HepG2 (cell line): ENCODE results near the gene NIFK. TPM values are rescaled to one million over a fixed set of nuclear protein-coding genes. Genes with fewer than 3 reads are reported as not detected.

Experiments used
- FIP1L1 ChIP-seq: fragments of 200-400 bp; formaldehyde crosslinking; IDR thresholded peaks from 2 replicates; pipeline ENCODE4 v1.6.1; 2018; ENCODE audit warnings: low read depth, mild to moderate bottlenecking, low read length, moderate library complexity, borderline replicate concordance; ENCODE audit not compliant: insufficient read depth
- FOXC1 ChIP-seq: sonication (generic); formaldehyde crosslinking; IDR thresholded peaks from 2 replicates; pipeline ENCODE4 v1.8.0; 2022; ENCODE audit warnings: mild to moderate bottlenecking, missing genetic modification reagents, borderline replicate concordance
- HOXA3 ChIP-seq: sonication (generic); formaldehyde crosslinking; IDR thresholded peaks from 2 replicates; pipeline ENCODE4 v1.5.0; 2020; ENCODE audit warnings: missing genetic modification reagents
- KDM5B ChIP-seq: sonication (generic); formaldehyde crosslinking; IDR thresholded peaks from 2 replicates; pipeline ENCODE4 v1.4.0; 2020; ENCODE audit warnings: missing genetic modification reagents, mild to moderate bottlenecking, borderline replicate concordance
- MAF1 ChIP-seq: sonication (generic); formaldehyde crosslinking; IDR thresholded peaks from 2 replicates; pipeline ENCODE4 v1.5.0; 2020; ENCODE audit warnings: missing genetic modification reagents, borderline replicate concordance
- NCOA5 ChIP-seq: sonication (generic); formaldehyde crosslinking; IDR thresholded peaks from 2 replicates; pipeline ENCODE4 v1.4.0; 2020; ENCODE audit warnings: missing genetic modification reagents
- NCOR1 ChIP-seq: fragments of 200-600 bp; sonication (generic); IDR thresholded peaks from 2 replicates; pipeline ENCODE4 v1.7.0; 2017; ENCODE audit warnings: antibody characterized with exemption, low read length, borderline replicate concordance
- SMAD3 ChIP-seq: sonication (generic); formaldehyde crosslinking; IDR thresholded peaks from 2 replicates; pipeline ENCODE4 v1.4.0; 2020; ENCODE audit warnings: missing genetic modification reagents
- SOX5 ChIP-seq: IDR thresholded peaks from 2 replicates; pipeline ENCODE4 v1.6.1; 2016; ENCODE audit warnings: borderline replicate concordance
- SOX6 ChIP-seq, 2 experiments: fragments of 450-650 bp in 1 of 2; sonication (generic) in 1 of 2; formaldehyde crosslinking in 1 of 2; IDR thresholded peaks; 2 replicates each; pipeline versions ENCODE4 v1.4.0 to v1.6.1; 2017 to 2020; ENCODE audit warnings: antibody characterized with exemption in 1 of 2, mild to moderate bottlenecking in 1 of 2, missing genetic modification reagents in 1 of 2
- TBP ChIP-seq: sonication (generic); formaldehyde crosslinking; IDR thresholded peaks from 2 replicates; pipeline ENCODE4 v1.5.0; 2020; ENCODE audit warnings: missing genetic modification reagents
- THAP8 ChIP-seq: sonication (generic); formaldehyde crosslinking; IDR thresholded peaks from 2 replicates; pipeline ENCODE4 v1.5.1; 2020; ENCODE audit warnings: missing genetic modification reagents, mild to moderate bottlenecking, borderline replicate concordance
- ZFP41 ChIP-seq: sonication (generic); formaldehyde crosslinking; IDR thresholded peaks from 2 replicates; pipeline ENCODE4 v1.4.0; 2020; ENCODE audit warnings: mild to moderate bottlenecking, missing genetic modification reagents, borderline replicate concordance
- ZFP62 ChIP-seq: sonication (generic); formaldehyde crosslinking; IDR thresholded peaks from 2 replicates; pipeline ENCODE4 v1.4.0; 2020; ENCODE audit warnings: missing genetic modification reagents
- ZNF20 ChIP-seq: sonication (generic); formaldehyde crosslinking; IDR thresholded peaks from 2 replicates; pipeline ENCODE4 v1.4.0; 2020; ENCODE audit warnings: mild to moderate bottlenecking, moderate library complexity, missing genetic modification reagents
- ZNF274 ChIP-seq: sonication (generic); formaldehyde crosslinking; IDR thresholded peaks from 2 replicates; pipeline ENCODE4 v1.5.1; 2020; ENCODE audit warnings: mild to moderate bottlenecking, missing genetic modification reagents
- ZNF770 ChIP-seq: sonication (generic); formaldehyde crosslinking; IDR thresholded peaks from 2 replicates; pipeline ENCODE4 v1.5.0; 2020; ENCODE audit warnings: mild to moderate bottlenecking, missing genetic modification reagents
- polyA plus RNA-seq, 8 experiments: library from polyadenylated mRNA; depleted of rRNA in 3 of 8; stranded (reverse) in 7 of 8; unstranded in 1 of 8; fragments of >200 nt; fragmentation: Illumina TruSeq in 4 of 8; extraction: Trizol in 4 of 8; gene quantifications; 2 replicates each; pipeline versions ENCODE4 v1.2.1 to v1.2.3, GENCODE V29; 2011 to 2016; ENCODE audit warnings: low read depth in 4 of 8, missing spikeins in 1 of 8, mixed read lengths in 1 of 8; ENCODE audit not compliant: insufficient read depth in 1 of 8
- total RNA-seq, 5 experiments: library from RNA; depleted of rRNA; stranded (reverse); fragments of >200 nt; fragmentation: Illumina TruSeq; extraction: Trizol; gene quantifications; 2 replicates each; pipeline ENCODE4 v1.2.3, GENCODE V29; 2016; ENCODE audit warnings: low read depth in 1 of 5
- TF ChIP-seq, protein P1 (sequence below): sonication (generic); formaldehyde crosslinking; IDR thresholded peaks from 2 replicates; pipeline ENCODE4 v1.4.0; 2020; ENCODE audit warnings: missing genetic modification reagents
- TF ChIP-seq, protein P2 (sequence below): IDR thresholded peaks from 2 replicates; pipeline ENCODE4 v1.6.1; 2012; ENCODE audit warnings: inconsistent platforms

NIFK gene
- total and polyA plus RNA-seq, 2 of the 13 experiments (the other 11 are each of a cell fraction or from before 2014, with no cell fraction given): 19.6 to 105 TPM

- TF ChIP-seq ZFP41 (CRISPR knock-in tag): 0 out of 2 replicates have a peak, but pooled peaks have one; percentile 62
- TF ChIP-seq ZNF770: no peak
- TF ChIP-seq NCOR1: no peak
- peak; percentile 79; the same call in 1 of the 2 replicates for TF ChIP-seq ZNF274 (CRISPR knock-in tag)
- TF ChIP-seq FIP1L1: 0 out of 2 replicates have a peak, but pooled peaks have one; percentile 21
- no peak for TF ChIP-seq TBP (CRISPR knock-in tag)
- no peak for TF ChIP-seq THAP8 (CRISPR knock-in tag)
- no peak for TF ChIP-seq ZFP62 (CRISPR knock-in tag)
- TF ChIP-seq, protein P1, sequence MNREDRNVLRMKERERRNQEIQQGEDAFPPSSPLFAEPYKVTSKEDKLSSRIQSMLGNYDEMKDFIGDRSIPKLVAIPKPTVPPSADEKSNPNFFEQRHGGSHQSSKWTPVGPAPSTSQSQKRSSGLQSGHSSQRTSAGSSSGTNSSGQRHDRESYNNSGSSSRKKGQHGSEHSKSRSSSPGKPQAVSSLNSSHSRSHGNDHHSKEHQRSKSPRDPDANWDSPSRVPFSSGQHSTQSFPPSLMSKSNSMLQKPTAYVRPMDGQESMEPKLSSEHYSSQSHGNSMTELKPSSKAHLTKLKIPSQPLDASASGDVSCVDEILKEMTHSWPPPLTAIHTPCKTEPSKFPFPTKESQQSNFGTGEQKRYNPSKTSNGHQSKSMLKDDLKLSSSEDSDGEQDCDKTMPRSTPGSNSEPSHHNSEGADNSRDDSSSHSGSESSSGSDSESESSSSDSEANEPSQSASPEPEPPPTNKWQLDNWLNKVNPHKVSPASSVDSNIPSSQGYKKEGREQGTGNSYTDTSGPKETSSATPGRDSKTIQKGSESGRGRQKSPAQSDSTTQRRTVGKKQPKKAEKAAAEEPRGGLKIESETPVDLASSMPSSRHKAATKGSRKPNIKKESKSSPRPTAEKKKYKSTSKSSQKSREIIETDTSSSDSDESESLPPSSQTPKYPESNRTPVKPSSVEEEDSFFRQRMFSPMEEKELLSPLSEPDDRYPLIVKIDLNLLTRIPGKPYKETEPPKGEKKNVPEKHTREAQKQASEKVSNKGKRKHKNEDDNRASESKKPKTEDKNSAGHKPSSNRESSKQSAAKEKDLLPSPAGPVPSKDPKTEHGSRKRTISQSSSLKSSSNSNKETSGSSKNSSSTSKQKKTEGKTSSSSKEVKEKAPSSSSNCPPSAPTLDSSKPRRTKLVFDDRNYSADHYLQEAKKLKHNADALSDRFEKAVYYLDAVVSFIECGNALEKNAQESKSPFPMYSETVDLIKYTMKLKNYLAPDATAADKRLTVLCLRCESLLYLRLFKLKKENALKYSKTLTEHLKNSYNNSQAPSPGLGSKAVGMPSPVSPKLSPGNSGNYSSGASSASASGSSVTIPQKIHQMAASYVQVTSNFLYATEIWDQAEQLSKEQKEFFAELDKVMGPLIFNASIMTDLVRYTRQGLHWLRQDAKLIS: no peak
- TF ChIP-seq NCOA5: no peak
- TF ChIP-seq MAF1 (CRISPR knock-in tag): peak; percentile 90
- peak; percentile 92 for TF ChIP-seq KDM5B (CRISPR knock-in tag)
- TF ChIP-seq ZNF20 (CRISPR knock-in tag): no peak
- TF ChIP-seq SOX5 (CRISPR knock-in tag): no peak; the same call in 1 of the 2 replicates
- TF ChIP-seq, protein P2, sequence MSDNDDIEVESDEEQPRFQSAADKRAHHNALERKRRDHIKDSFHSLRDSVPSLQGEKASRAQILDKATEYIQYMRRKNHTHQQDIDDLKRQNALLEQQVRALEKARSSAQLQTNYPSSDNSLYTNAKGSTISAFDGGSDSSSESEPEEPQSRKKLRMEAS: peak; percentile 99
- TF ChIP-seq SMAD3 (CRISPR knock-in tag): peak; percentile 77; the same call in 1 of the 2 replicates
- no peak for TF ChIP-seq SOX6 (IDR thresholded peaks at IDR 0.05)
- TF ChIP-seq SOX6 (CRISPR knock-in tag; IDR thresholded peaks at IDR 0.05): peak; percentile 56
- peak; percentile 91 for TF ChIP-seq HOXA3 (CRISPR knock-in tag)
- TF ChIP-seq FOXC1: peak; percentile 89
Measured at GRCh38 chr2:121736462-121737336, at the start of gene NIFK (continued).
